Lung (tissue), 12 donors: Measurements from ENCODE around the gene PCDH1. TPM values are rescaled to one million over a fixed set of nuclear protein-coding genes. Genes with fewer than 3 reads are reported as not detected.
A peak's percentile ranks its signal among the peaks of the same experiment; 100 is the strongest.

Experiments
- ATAC-seq: fragments of 200-7000 bp; cut with Tn5 transposase; one replicate; pipeline ENCODE4 v1.9.1; 2020; ENCODE audit warnings: moderate number of reproducible peaks; ENCODE audit not compliant: insufficient read depth, low FRiP score
- DNase-seq, 3 donors: peaks; one replicate each; pipeline ENCODE4 v3.0.0-alpha.2; 2013 to 2017
- H3K27ac ChIP-seq, 2 donors: one replicate each; pipeline ENCODE4 v1.5.1; 2013; ENCODE audit warnings: mild to moderate bottlenecking in 2 of 2, moderate library complexity in 2 of 2, control low read depth in 1 of 2, inconsistent platforms in 1 of 2, low read depth in 1 of 2, low read length in 1 of 2
- H3K27me3 ChIP-seq, 3 donors: one replicate each; pipeline ENCODE4 v1.5.1; 2013; ENCODE audit warnings: low read length in 2 of 3; ENCODE audit not compliant: control insufficient read depth in 3 of 3, insufficient read depth in 3 of 3
- H3K36me3 ChIP-seq, 4 donors: one replicate each; pipeline ENCODE4 v1.5.1; 2013; ENCODE audit warnings: low read length in 4 of 4, mild to moderate bottlenecking in 1 of 4, moderate library complexity in 1 of 4; ENCODE audit not compliant: control insufficient read depth in 4 of 4, insufficient read depth in 4 of 4
- H3K4me1 ChIP-seq, 5 donors: one replicate each; pipeline ENCODE4 v1.5.1; 2013; ENCODE audit warnings: low read length in 5 of 5, mild to moderate bottlenecking in 2 of 5, moderate library complexity in 1 of 5; ENCODE audit not compliant: control insufficient read depth in 5 of 5, insufficient read depth in 5 of 5
- H3K4me3 ChIP-seq: one replicate; pipeline ENCODE4 v1.5.1; 2013; ENCODE audit warnings: mild to moderate bottlenecking, control low read depth, moderate library complexity
- H3K9ac ChIP-seq, 2 donors: one replicate each; pipeline ENCODE4 v1.5.1; 2013; ENCODE audit warnings: low read length in 2 of 2, control low read depth in 1 of 2; ENCODE audit not compliant: insufficient read depth in 1 of 2
- H3K9me3 ChIP-seq, 4 donors: one replicate each; pipeline ENCODE4 v1.5.1; 2013; ENCODE audit warnings: low read length in 3 of 4, mild to moderate bottlenecking in 1 of 4, moderate library complexity in 1 of 4; ENCODE audit not compliant: control insufficient read depth in 4 of 4, insufficient read depth in 3 of 4
- CTCF ChIP-seq: IDR thresholded peaks from 2 replicates; pipeline ENCODE4 v1.5.1; 2012; ENCODE audit warnings: mild to moderate bottlenecking; ENCODE audit errors: control extremely low read depth, extremely low read depth
- WGBS, 2 donors: extraction: QIAGEN DNeasy Blood & Tissue Kit; methylation state at CpG; one replicate each; pipeline ENCODE4 v1.1.7; 2013; 5-methylcytosine and 5-hydroxymethylcytosine counted together
- polyA plus RNA-seq, 2 donors: library from polyadenylated mRNA; stranded (reverse); fragments of 200-250 nt; gene quantifications; one replicate each; pipeline ENCODE4 v1.2.1, GENCODE V29; 2013
- total RNA-seq, 2 donors: library from RNA; depleted of rRNA in 1 of 2; stranded (reverse); fragments of >200 nt in 1 of 2; gene quantifications; one replicate each; pipeline ENCODE4 v1.2.1, GENCODE V29; 2014 to 2021
- donor health status: control.
- donor health status: control.
- donor health status: Bipolar disorder and iron deficiency.
- donor health status: healthy.
- donor health status: DM: yes; HTN: yes; CAD: no.

PCDH1 gene
- total and polyA plus RNA-seq, 4 donors: 18.2 to 70.2 (median 44.4) TPM

GRCh38 chr5:141817631-141818030 lies 60.6 kb downstream of the PCDH1 start:
- 82 to 88% methylated on average over 6 of the region's 6 CpGs for WGBS, 2 donors
- no peak overlapping the region for H3K4me3 ChIP-seq
- ATAC-seq (no peak), DNase-seq (no peak)
- TF ChIP-seq CTCF: no peak
- peaks cover 0 to 14% (median 4%) of the 10 kb centered on the region in 5 donors for H3K4me1 ChIP-seq
- no peaks in the 10 kb centered on the region for H3K36me3 ChIP-seq
- H3K27me3 ChIP-seq: peaks cover 0 to 5% (median 0%) of the 10 kb centered on the region in 3 donors
- no peaks in the 10 kb centered on the region for H3K9me3 ChIP-seq
- H3K27ac ChIP-seq: peak overlapping the region in 1 of 2 donors; percentile 37
- no peak overlapping the region for H3K9ac ChIP-seq

GRCh38 chr5:141816598-141817399 lies 61.4 kb downstream of the PCDH1 start:
- no peaks in the 10 kb centered on the region for H3K9me3 ChIP-seq

GRCh38 chr5:141815796-141816180 lies 62.4 kb downstream of the PCDH1 start:
- no peak for ATAC-seq
- H3K27me3 ChIP-seq: peaks cover 0 to 14% (median 2%) of the 10 kb centered on the region in 3 donors
- H3K36me3 ChIP-seq: no peaks in the 10 kb centered on the region
- no peak overlapping the region for H3K9ac ChIP-seq
- no peak for DNase-seq
- H3K4me3 ChIP-seq: no peak overlapping the region
- TF ChIP-seq CTCF: no peak
- H3K27ac ChIP-seq: peak overlapping the region; percentile 51 to 68
- H3K4me1 ChIP-seq: peaks cover 0 to 16% (median 0%) of the 10 kb centered on the region in 5 donors
- whole genome bisulfite sequencing, 2 donors: 89 to 96% methylated on average over 3 of the region's 3 CpGs
- H3K9me3 ChIP-seq: no peaks in the 10 kb centered on the region

More at GRCh38 chr5:141816598-141817399, 61.4 kb downstream of the PCDH1 start:
- Histone ChIP-seq H3K4me1 (peaks cover 0 to 11% (median 4%) of the 10 kb centered on the region in 5 donors), H3K27ac (peak overlapping the region; percentile 28 to 51), H3K4me3 (no peak overlapping the region), H3K9ac (no peak overlapping the region), H3K36me3 (no peaks in the 10 kb centered on the region), H3K27me3 (peaks cover 0 to 8% (median 0%) of the 10 kb centered on the region in 3 donors)
- DNase-seq (peak in 2 of 3 donors; percentile 22 to 51), ATAC-seq (no peak)
- no peak for TF ChIP-seq CTCF
- 32 to 51% methylated on average over 11 of the region's 11 CpGs for whole genome bisulfite sequencing, 2 donors
